Testis (tissue), 3 donors: ENCODE data around the gene STAP2. TPM values are rescaled to one million over a fixed set of nuclear protein-coding genes. Genes with fewer than 3 reads are reported as not detected.

Experiments used
- polyA plus RNA-seq: library from polyadenylated mRNA; stranded (reverse); fragments of 350-450 nt; fragmentation: Illumina TruSeq; extraction: RNeasy Lipid Tissue Mini Kit (QIAGEN cat#74804); gene quantifications from one replicate; pipeline ENCODE4 v1.2.3, GENCODE V29; 2014; ENCODE audit warnings: low read depth, low replicate concordance; ENCODE audit not compliant: insufficient read depth
- total RNA-seq, 2 donors: library from RNA; depleted of rRNA; stranded (reverse); fragments of >200 nt; gene quantifications; one replicate each; pipeline ENCODE4 v1.2.3, GENCODE V29; 2016

The STAP2 gene
- total and polyA plus RNA-seq, 3 donors from 2014 or later = 5.3 to 6.4 (median 6.2) TPM

Other genes with a start within 250 kb of the STAP2 start
- 100 to 1,000 TPM; 181 to 225 TPM for gene MAP2K2, start 214.7 kb downstream of the STAP2 start, total RNA-seq
- gene MAP2K2, start 214.7 kb downstream of the STAP2 start, polyA plus RNA-seq = 241 TPM
- under 1 TPM; 0.56 to 0.63 TPM for gene CREB3L3, start 185.2 kb downstream of the STAP2 start, total RNA-seq
- gene CREB3L3, start 185.2 kb downstream of the STAP2 start, polyA plus RNA-seq = 0.36 TPM
- gene SIRT6, start 156.3 kb downstream of the STAP2 start, total RNA-seq = 10 to 100 TPM; 22.0 to 29.2 TPM
- gene SIRT6, start 156.3 kb downstream of the STAP2 start, polyA plus RNA-seq = 14.7 TPM
- 10 to 100 TPM; 20.4 to 21.1 TPM for gene ANKRD24, start 156.1 kb downstream of the STAP2 start, total RNA-seq
- 16.5 TPM for gene ANKRD24, start 156.1 kb downstream of the STAP2 start, polyA plus RNA-seq
- 1 to 10 TPM; 1.3 to 8.4 TPM for gene EBI3, start 109.3 kb downstream of the STAP2 start, total RNA-seq
- gene EBI3, start 109.3 kb downstream of the STAP2 start, polyA plus RNA-seq = 1.9 TPM
- gene YJU2, start 91.7 kb downstream of the STAP2 start, total RNA-seq = 10 to 100 TPM; 26.1 to 36.6 TPM
- gene YJU2, start 91.7 kb downstream of the STAP2 start, polyA plus RNA-seq = 31.1 TPM
- gene SHD, start 59.6 kb downstream of the STAP2 start, total RNA-seq = 1 to 10 TPM in 1 of 2 donors, under 1 TPM in 1; 0.16 to 1.8 TPM
- gene SHD, start 59.6 kb downstream of the STAP2 start, polyA plus RNA-seq = 0.79 TPM
- 1 to 10 TPM in 1 of 2 donors, under 1 TPM in 1; 0.47 to 1.1 TPM for gene TMIGD2, start 36.4 kb downstream of the STAP2 start, total RNA-seq
- gene TMIGD2, start 36.4 kb downstream of the STAP2 start, polyA plus RNA-seq = 0.83 TPM
- 10 to 100 TPM; 24.1 to 24.9 TPM for gene FSD1, start 34.2 kb downstream of the STAP2 start, total RNA-seq
- 18.2 TPM for gene FSD1, start 34.2 kb downstream of the STAP2 start, polyA plus RNA-seq
- 10 to 100 TPM in 1 of 2 donors, 1 to 10 TPM in 1; 9.1 to 13.3 TPM for gene MPND, start 4.7 kb upstream of the STAP2 start, total RNA-seq
- 14.3 TPM for gene MPND, start 4.7 kb upstream of the STAP2 start, polyA plus RNA-seq
- gene SH3GL1, start 61.7 kb upstream of the STAP2 start, total RNA-seq = 10 to 100 TPM; 41.6 to 53.4 TPM
- 47.3 TPM for gene SH3GL1, start 61.7 kb upstream of the STAP2 start, polyA plus RNA-seq
- gene CHAF1A, start 63.8 kb upstream of the STAP2 start, total RNA-seq = 10 to 100 TPM; 28.6 to 37.7 TPM
- 24.1 TPM for gene CHAF1A, start 63.8 kb upstream of the STAP2 start, polyA plus RNA-seq
- 100 to 1,000 TPM; 293 to 319 TPM for gene UBXN6, start 119.0 kb upstream of the STAP2 start, total RNA-seq
- 336 TPM for gene UBXN6, start 119.0 kb upstream of the STAP2 start, polyA plus RNA-seq
- gene HDGFL2, start 133.5 kb upstream of the STAP2 start, total RNA-seq = 10 to 100 TPM; 81.4 to 95.8 TPM
- gene HDGFL2, start 133.5 kb upstream of the STAP2 start, polyA plus RNA-seq = 141 TPM
- gene PLIN4, start 179.7 kb upstream of the STAP2 start, total RNA-seq = 1 to 10 TPM; 2.8 to 3.7 TPM
- gene PLIN4, start 179.7 kb upstream of the STAP2 start, polyA plus RNA-seq = 4.0 TPM
- 1 to 10 TPM; 7.4 to 8.5 TPM for gene PLIN5, start 196.4 kb upstream of the STAP2 start, total RNA-seq
- gene PLIN5, start 196.4 kb upstream of the STAP2 start, polyA plus RNA-seq = 3.8 TPM
- gene LRG1, start 201.2 kb upstream of the STAP2 start, total RNA-seq = under 1 TPM; 0.24 to 0.25 TPM
- 0.58 TPM for gene LRG1, start 201.2 kb upstream of the STAP2 start, polyA plus RNA-seq
- 1 to 10 TPM; 3.5 to 4.2 TPM for gene SEMA6B, start 220.9 kb upstream of the STAP2 start, total RNA-seq
- 5.0 TPM for gene SEMA6B, start 220.9 kb upstream of the STAP2 start, polyA plus RNA-seq